Caco-2 (cell line): Measurements from ENCODE around the gene TCP11. TPM values are rescaled to one million over a fixed set of nuclear protein-coding genes. Genes with fewer than 3 reads are reported as not detected.

Experiments
- BruUV-seq: library from RNA; stranded (reverse); fragments of 400-500 nt; replicated peaks from 2 replicates; lab custom pipeline; 2021; lab: Mats Ljungman, UMichigan
- CTCF ChIA-PET: fragments of 300-600 bp; sonication (Branson Sonifier 250); formaldehyde crosslinking; loops from one replicate; lab custom pipeline; 2022; ENCODE audit warnings: antibody characterized with exemption; lab: Charles Lee
- POLR2A ChIA-PET: fragments of 300-600 bp; sonication (Branson Sonifier 250); formaldehyde crosslinking; loops from one replicate; lab custom pipeline; 2022; ENCODE audit warnings: antibody characterized with exemption; lab: Charles Lee
- DNase-seq, 2 experiments: peaks; one replicate each; pipeline versions ENCODE4 v3.0.0 to v3.0.0-alpha.2; 2020 to 2022
- H3K27me3 ChIP-seq: replicated peaks from 2 replicates; pipeline ENCODE4 v1.6.0; 2011; ENCODE audit warnings: low read length; ENCODE audit not compliant: control insufficient read depth, insufficient read depth
- H3K36me3 ChIP-seq: 2 replicates; pipeline ENCODE4 v1.5.1; 2011; ENCODE audit warnings: low read length; ENCODE audit not compliant: control insufficient read depth, insufficient read depth
- H3K4me1 ChIP-seq: fragments of 250-450 bp; sonication (Bioruptor Pico); 2 replicates; pipeline ENCODE4 v1.5.1; 2020; ENCODE audit warnings: mild to moderate bottlenecking
- H3K4me3 ChIP-seq: 2 replicates; pipeline ENCODE4 v1.5.1; 2011; ENCODE audit warnings: low read depth, mild to moderate bottlenecking, control low read depth, low read length
- H3K9me3 ChIP-seq: fragments of 250-450 bp; sonication (Bioruptor Pico); 2 replicates; pipeline ENCODE4 v1.5.1; 2020; ENCODE audit warnings: mild to moderate bottlenecking, moderate library complexity
- H3K27ac Mint-ChIP-seq: one replicate; pipeline ENCODE4 v1.8.0; 2022; ENCODE audit warnings: mixed read lengths; ENCODE audit not compliant: unreplicated experiment
- H3K27me3 Mint-ChIP-seq: one replicate; pipeline ENCODE4 v1.8.0; 2022; ENCODE audit warnings: mixed read lengths; ENCODE audit not compliant: insufficient read depth, unreplicated experiment
- H3K36me3 Mint-ChIP-seq: one replicate; pipeline ENCODE4 v1.8.0; 2022; ENCODE audit warnings: mild to moderate bottlenecking, mixed read lengths; ENCODE audit not compliant: insufficient read depth, unreplicated experiment
- H3K4me1 Mint-ChIP-seq: one replicate; pipeline ENCODE4 v1.8.0; 2022; ENCODE audit warnings: low read depth, mixed read lengths; ENCODE audit not compliant: unreplicated experiment
- H3K4me3 Mint-ChIP-seq: one replicate; pipeline ENCODE4 v1.8.0; 2022; ENCODE audit warnings: mild to moderate bottlenecking, moderate library complexity, mixed read lengths; ENCODE audit not compliant: unreplicated experiment
- H3K9me3 Mint-ChIP-seq: one replicate; pipeline ENCODE4 v1.8.0; 2022; ENCODE audit warnings: mixed read lengths; ENCODE audit not compliant: unreplicated experiment
- CTCF ChIP-seq, 2 experiments: fragments of 200-600 bp in 1 of 2; IDR thresholded peaks; 1 replicate in 1 of 2; 2 replicates in 1 of 2; pipeline versions ENCODE4 v1.5.1 to v1.8.0; 2011 to 2022; ENCODE audit warnings: antibody characterized with exemption in 1 of 2, control low read depth in 1 of 2, inconsistent platforms in 1 of 2, low read depth in 1 of 2, low read length in 1 of 2, mild to moderate bottlenecking in 1 of 2, moderate library complexity in 1 of 2; ENCODE audit not compliant: insufficient read depth in 1 of 2, severe bottlenecking in 1 of 2, unreplicated experiment in 1 of 2
- intact Hi-C: fragments of 100-400 bp; cut with micrococcal nuclease; formaldehyde crosslinking; loops from one replicate; pipeline ENCODE4 v1.10.0; 2022; ENCODE audit not compliant: unreplicated experiment
- total RNA-seq: library from RNA; stranded (reverse); gene quantifications from 2 replicates; pipeline ENCODE4 v1.2.3, GENCODE V29; 2022

TCP11 gene
- total RNA-seq, 1 experiment from 2014 or later = not detected

GRCh38 chr6:35094183-35094582 is 47.0 kb downstream of the TCP11 start:
- ChIA-PET POLR2A (no interaction called here), CTCF (no interaction called here)
- no peak overlapping the region for H3K4me3 Mint-ChIP-seq
- H3K27me3 Mint-ChIP-seq = no peaks in the 10 kb centered on the region
- intact Hi-C loops = no loop called here
- no peaks in the 10 kb centered on the region for H3K9me3 ChIP-seq
- no peaks in the 10 kb centered on the region for H3K9me3 Mint-ChIP-seq
- no peaks in the 10 kb centered on the region for H3K27me3 ChIP-seq
- H3K4me1 ChIP-seq = peaks cover 7% of the 10 kb centered on the region; the same call in 1 of the 2 replicates
- peaks cover 12% of the 10 kb centered on the region for H3K4me1 Mint-ChIP-seq
- no peak for TF ChIP-seq CTCF (IDR thresholded peaks at IDR 0.05; ENCODE audit: insufficient read depth in 1 of 2, low read depth in 1 of 2, low read length in 1 of 2, severe bottlenecking in 1 of 2, unreplicated experiment in 1 of 2)
- H3K4me3 ChIP-seq = no peak overlapping the region
- no TSS peak for BruUV-seq
- no peak for DNase-seq
- H3K36me3 Mint-ChIP-seq = no peaks in the 10 kb centered on the region
- H3K27ac Mint-ChIP-seq = no peak overlapping the region
- no peaks in the 10 kb centered on the region for H3K36me3 ChIP-seq

GRCh38 chr6:35093783-35094182 is 47.4 kb downstream of the TCP11 start:
- POLR2A ChIA-PET = no interaction called here
- no peak overlapping the region for H3K27ac Mint-ChIP-seq

GRCh38 chr6:35093118-35093445 is 48.1 kb downstream of the TCP11 start:
- no TSS peak for BruUV-seq
- Histone ChIP-seq H3K27me3 (no peaks in the 10 kb centered on the region), H3K4me3 (no peak overlapping the region), H3K9me3 (no peaks in the 10 kb centered on the region), H3K36me3 (peaks cover 1% of the 10 kb centered on the region), H3K4me1 (peaks cover 7% of the 10 kb centered on the region; the same call in 1 of the 2 replicates)
- no peak for TF ChIP-seq CTCF (IDR thresholded peaks at IDR 0.05; ENCODE audit: insufficient read depth in 1 of 2, low read depth in 1 of 2, low read length in 1 of 2, severe bottlenecking in 1 of 2, unreplicated experiment in 1 of 2)
- Mint-ChIP-seq H3K4me1 (peaks cover 12% of the 10 kb centered on the region), H3K36me3 (peaks cover 6% of the 10 kb centered on the region), H3K4me3 (no peak overlapping the region), H3K27me3 (no peaks in the 10 kb centered on the region), H3K27ac (no peak overlapping the region), H3K9me3 (no peaks in the 10 kb centered on the region)
- POLR2A ChIA-PET = no interaction called here
- DNase-seq = no peak
- CTCF ChIA-PET = interaction anchor here (0.5 kb wide), 1 partner anchor 40 kb away, joined by 7 read pairs; no protein-coding TSS in a partner anchor
- intact Hi-C loops = no loop called here

More at GRCh38 chr6:35093783-35094182, 47.4 kb downstream of the TCP11 start:
- Histone ChIP-seq H3K27me3 (no peaks in the 10 kb centered on the region), H3K4me3 (no peak overlapping the region), H3K9me3 (no peaks in the 10 kb centered on the region), H3K36me3 (no peaks in the 10 kb centered on the region; the same call in 1 of the 2 replicates), H3K4me1 (peaks cover 7% of the 10 kb centered on the region; the same call in 1 of the 2 replicates)
- CTCF ChIA-PET = no interaction called here
- no peak overlapping the region for H3K4me3 Mint-ChIP-seq
- H3K4me1 Mint-ChIP-seq = peaks cover 12% of the 10 kb centered on the region
- no TSS peak for BruUV-seq
- H3K27me3 Mint-ChIP-seq = no peaks in the 10 kb centered on the region
- DNase-seq = no peak
- no peaks in the 10 kb centered on the region for H3K36me3 Mint-ChIP-seq
- intact Hi-C loops = no loop called here
- TF ChIP-seq CTCF (IDR thresholded peaks at IDR 0.05; ENCODE audit: insufficient read depth in 1 of 2, low read depth in 1 of 2, low read length in 1 of 2, severe bottlenecking in 1 of 2, unreplicated experiment in 1 of 2) = no peak
- no peaks in the 10 kb centered on the region for H3K9me3 Mint-ChIP-seq
